GM18505 (cell line): Measurements from ENCODE around the gene APOL1.
"Not testable (repeated sequence)": the region's sequence is repeated elsewhere in the genome, so short reads cannot be mapped to it uniquely, and the experiment has no call there.

Source experiments
- ATAC-seq: cut with Tn5 transposase; IDR thresholded peaks from one replicate; pipeline ENCODE4 v1.9.1; 2021; ENCODE audit not compliant: unreplicated experiment
- POLR2A ChIP-seq: IDR thresholded peaks from 4 replicates; pipeline ENCODE4 v1.6.1; 2011; ENCODE audit warnings: borderline replicate concordance; ENCODE audit not compliant: insufficient read depth, insufficient read length; ENCODE audit errors: extremely low read depth

The APOL1 gene

GRCh38 chr22:36259615-36260300 is 6.8 kb downstream of the APOL1 start:
- no peak for TF ChIP-seq POLR2A
- no peak for ATAC-seq

- ATAC-seq = not testable (repeated sequence)
Measured at GRCh38 chr22:36261675-36262074, 8.7 kb downstream of the APOL1 start.

- ATAC-seq = not testable (repeated sequence)
Measured at GRCh38 chr22:36262307-36262706, 9.4 kb downstream of the APOL1 start.

- ATAC-seq = not testable (repeated sequence)
Measured at GRCh38 chr22:36263216-36263673, 10.3 kb downstream of the APOL1 start.

GRCh38 chr22:36263886-36264664 is 11.1 kb downstream of the APOL1 start:
- not testable (repeated sequence) for ATAC-seq

GRCh38 chr22:36267058-36267457 is 14.1 kb downstream of the APOL1 start:
- no peak for TF ChIP-seq POLR2A

GRCh38 chr22:36267896-36268485 is 15.1 kb downstream of the APOL1 start:
- no peak for ATAC-seq
- TF ChIP-seq POLR2A = no peak

More at GRCh38 chr22:36267058-36267457, 14.1 kb downstream of the APOL1 start:
- no peak for ATAC-seq

GRCh38 chr22:36271231-36271630 is 18.3 kb downstream of the APOL1 start:
- ATAC-seq = not testable (repeated sequence)

GRCh38 chr22:36271951-36272350 is 19.0 kb downstream of the APOL1 start:
- not testable (repeated sequence) for ATAC-seq

- TF ChIP-seq POLR2A = no peak
- ATAC-seq = no peak
Measured at GRCh38 chr22:36274531-36274930, 21.6 kb downstream of the APOL1 start.

- ATAC-seq = no peak
Measured at GRCh38 chr22:36277482-36278291, 24.8 kb downstream of the APOL1 start.

GRCh38 chr22:36279219-36279666 is 26.3 kb downstream of the APOL1 start:
- ATAC-seq = no peak
- no peak for TF ChIP-seq POLR2A

More at GRCh38 chr22:36277482-36278291, 24.8 kb downstream of the APOL1 start:
- peak; percentile 16 for TF ChIP-seq POLR2A

GRCh38 chr22:36280379-36280778 is 27.4 kb downstream of the APOL1 start:
- TF ChIP-seq POLR2A = no peak
- ATAC-seq = no peak
